GM12873 (cell line): ENCODE results near the gene P2RY8.

Source experiments
- TF ChIP-seq, protein P1 (sequence below): IDR thresholded peaks from 2 replicates; pipeline ENCODE4 v1.5.1; 2012; ENCODE audit warnings: low read depth, mild to moderate bottlenecking, moderate library complexity, low read length, control low read depth; ENCODE audit not compliant: insufficient read depth; ENCODE audit errors: missing control alignments

Gene P2RY8

DNA sequence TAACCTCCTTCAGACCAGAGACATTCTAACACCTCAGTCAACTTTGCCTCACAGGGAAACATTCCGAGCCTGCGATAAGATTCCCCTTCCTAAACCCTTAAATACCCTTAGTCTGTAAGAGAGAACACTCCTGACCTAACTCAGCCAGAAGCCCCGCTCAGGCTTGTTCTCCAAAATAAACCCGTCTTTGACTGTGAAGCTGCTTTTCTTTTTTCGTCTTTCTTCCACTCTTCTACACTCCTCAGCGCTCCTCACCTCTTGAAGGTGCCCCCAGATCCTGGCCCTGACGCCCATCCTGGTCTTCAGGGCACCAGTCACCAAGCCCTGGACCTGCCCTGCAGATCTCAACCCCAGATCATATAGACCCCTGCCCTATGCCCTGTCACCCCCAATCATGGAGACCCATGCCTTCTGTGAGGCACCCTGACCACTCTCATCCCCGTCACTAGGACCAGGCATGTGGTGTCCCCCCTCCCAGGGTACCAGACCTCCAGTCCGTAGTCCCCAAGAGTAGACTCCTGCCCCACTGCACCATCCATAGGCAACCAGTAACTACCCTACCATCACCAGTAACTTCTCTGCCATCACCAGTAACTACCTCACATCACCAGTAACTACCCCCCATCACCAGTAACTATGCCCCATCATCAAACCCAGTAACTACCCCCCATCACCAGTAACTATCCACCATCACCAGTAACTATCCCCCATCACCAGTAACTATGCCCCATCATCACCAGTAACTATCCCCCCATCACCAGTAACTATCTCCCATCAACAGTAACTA lies 87.8 kb downstream of the P2RY8 start:
- TF ChIP-seq, protein P1, sequence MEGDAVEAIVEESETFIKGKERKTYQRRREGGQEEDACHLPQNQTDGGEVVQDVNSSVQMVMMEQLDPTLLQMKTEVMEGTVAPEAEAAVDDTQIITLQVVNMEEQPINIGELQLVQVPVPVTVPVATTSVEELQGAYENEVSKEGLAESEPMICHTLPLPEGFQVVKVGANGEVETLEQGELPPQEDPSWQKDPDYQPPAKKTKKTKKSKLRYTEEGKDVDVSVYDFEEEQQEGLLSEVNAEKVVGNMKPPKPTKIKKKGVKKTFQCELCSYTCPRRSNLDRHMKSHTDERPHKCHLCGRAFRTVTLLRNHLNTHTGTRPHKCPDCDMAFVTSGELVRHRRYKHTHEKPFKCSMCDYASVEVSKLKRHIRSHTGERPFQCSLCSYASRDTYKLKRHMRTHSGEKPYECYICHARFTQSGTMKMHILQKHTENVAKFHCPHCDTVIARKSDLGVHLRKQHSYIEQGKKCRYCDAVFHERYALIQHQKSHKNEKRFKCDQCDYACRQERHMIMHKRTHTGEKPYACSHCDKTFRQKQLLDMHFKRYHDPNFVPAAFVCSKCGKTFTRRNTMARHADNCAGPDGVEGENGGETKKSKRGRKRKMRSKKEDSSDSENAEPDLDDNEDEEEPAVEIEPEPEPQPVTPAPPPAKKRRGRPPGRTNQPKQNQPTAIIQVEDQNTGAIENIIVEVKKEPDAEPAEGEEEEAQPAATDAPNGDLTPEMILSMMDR = no peak

DNA sequence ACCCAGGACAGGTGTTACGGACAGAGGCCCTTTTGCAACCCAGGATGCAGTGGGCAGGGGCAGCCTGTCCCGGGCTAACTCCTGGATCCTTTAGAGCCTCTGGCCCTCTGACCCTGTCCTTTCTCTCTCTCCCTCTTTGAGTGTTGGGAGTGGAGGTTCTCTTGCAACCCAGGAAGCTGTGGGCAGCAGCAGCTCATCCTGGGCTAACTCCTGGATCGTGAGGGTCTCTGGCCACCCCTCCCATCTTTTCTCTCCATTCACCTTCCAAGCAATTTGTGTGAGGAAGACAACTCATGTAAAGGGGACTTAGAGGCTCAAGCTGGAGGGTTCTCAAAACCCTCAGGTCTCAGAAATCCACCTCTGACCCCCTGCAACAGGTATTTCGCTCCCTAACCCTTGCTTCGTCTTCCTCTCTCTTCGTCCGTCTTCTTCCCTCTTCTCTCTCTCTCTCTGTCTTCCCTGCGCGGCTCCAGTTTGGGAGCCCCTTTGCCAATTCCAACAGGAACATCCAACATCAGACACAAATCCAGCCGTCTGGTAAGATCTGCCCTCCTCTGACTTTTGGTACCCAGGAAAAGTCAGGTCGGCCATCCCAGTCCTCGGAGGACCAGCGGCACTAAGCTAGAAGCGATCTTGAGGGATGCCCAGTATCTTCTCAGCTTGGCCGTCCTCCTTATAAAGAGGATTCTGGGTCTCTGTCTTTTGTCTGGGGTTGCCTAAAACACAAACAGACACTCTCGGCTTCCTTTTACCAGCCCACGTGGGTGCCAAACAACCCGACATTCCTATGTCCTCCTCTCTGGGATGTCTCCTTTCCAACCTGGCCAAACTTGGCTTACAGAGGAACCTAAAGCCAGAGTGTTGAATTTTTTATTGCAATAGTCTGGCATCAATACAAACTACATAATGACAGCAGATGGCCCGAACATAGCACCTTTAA lies 92.2 kb downstream of the P2RY8 start:
- TF ChIP-seq, protein P1 = no peak

DNA sequence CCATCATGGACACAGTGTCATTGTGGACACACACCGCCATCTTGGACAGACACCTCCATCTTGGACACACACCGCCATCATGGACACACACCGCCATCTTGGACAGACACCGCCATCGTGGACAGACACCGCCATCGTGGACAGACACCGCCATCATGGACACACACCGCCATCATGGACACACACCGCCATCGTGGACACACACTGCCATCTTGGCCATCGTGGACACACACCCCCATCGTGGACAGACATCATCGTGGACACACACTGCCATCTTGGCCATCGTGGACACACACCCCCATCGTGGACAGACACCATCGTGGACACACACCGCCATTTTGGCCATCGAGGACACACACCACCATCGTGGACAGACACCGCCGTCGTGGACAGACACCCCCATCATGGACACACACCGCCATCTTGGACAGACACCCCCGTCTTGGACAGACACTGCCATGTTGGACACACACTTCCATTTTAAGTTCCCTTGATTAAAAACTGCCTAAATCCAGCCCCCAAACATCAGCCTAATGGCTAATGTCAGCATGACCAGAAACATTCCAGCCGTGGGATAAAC lies 93.4 kb downstream of the P2RY8 start:
- TF ChIP-seq, protein P1 = no peak

DNA sequence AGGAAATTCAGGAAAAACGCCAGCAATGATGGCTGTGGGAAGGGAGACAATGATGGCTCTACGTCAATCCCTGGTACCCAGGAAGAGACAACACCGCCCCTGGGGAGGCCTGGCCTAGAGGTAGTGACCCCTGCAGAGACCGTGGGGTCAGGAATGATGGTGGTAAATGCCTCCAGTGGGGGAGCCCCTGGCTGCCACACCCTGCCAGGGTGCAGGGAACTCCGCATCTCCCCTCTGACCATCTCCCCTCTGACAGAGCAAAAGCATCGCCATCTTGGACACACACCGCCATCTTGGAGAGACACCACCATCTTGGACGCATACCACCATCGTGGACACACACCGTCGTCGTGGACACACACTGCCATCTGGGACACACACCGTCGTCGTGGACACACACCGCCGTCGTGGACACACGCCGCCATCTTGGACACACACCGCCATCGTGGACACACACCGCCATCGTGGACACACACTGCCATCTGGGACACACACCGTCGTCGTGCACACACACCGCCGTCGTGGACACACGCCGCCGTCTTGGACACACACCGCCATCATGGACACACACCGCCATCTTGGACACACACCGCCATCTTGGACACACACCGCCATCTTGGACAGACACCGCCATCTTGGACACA lies 94.1 kb downstream of the P2RY8 start:
- TF ChIP-seq, protein P1 = no peak

DNA sequence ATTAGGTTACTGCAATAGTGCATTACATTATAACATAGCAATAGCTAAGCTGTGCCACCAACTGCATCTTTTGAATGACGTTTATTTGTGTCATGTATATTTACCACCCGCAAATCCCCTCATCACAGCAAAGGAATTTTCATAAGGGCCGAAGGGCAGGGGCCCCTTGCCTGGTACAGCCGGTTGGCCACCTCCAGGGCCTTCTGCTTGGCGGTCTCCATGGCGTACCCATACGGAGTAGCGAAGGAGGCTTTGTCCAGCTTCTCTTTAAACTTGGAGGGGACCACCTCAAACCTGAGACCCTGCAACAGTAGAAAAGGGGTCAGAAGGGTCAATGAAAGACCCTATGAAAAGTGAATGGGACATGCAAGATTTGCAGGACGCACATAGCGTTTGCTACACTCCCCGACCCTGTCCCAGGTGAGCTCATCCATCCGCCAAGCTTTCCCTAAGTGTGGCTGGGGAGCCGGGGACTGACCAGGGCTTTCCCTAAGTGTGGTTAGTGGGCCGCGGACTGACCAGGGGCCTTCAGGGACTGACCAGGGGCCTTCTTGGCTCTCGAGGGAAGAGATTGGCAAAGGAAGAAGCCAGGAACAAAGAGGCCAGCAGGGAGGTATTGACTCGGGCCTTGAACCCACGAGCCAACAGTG lies 94.8 kb downstream of the P2RY8 start:
- TF ChIP-seq, protein P1 = no peak

DNA sequence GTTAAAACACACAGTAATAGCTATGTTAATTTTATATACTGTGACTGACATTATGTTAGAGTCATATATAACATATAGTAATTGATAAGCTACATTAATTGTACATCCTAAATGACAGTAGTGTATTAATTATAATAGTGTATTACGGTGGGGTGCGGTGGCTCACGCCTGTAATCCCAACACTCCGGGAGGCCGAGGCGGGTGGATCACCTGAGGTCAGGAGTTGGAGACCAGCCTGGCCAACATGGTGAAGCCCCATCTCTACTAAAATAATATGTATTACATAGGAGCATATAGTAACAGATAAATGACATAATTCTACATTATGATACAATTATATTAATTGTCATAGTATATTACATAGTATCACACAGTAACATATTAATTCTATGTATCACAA lies 96.5 kb downstream of the P2RY8 start:
- TF ChIP-seq, protein P1 = no peak
